Measurements from ENCODE around the gene SCO2.

GRCh38 chr22:50560034-50560433 is 34.6 kb upstream of the SCO2 start:
- TF ChIP-seq CTCF (optimal IDR thresholded peaks at IDR 0.05 in 1 of 3, IDR thresholded peaks at IDR 0.05 in 1 of 3, conservative IDR thresholded peaks at IDR 0.05 in 1 of 3; ENCODE audit: extremely low read depth in 1 of 3, insufficient read depth in 2 of 3, low read length in 3 of 3) (no peak), EZH2 (IDR thresholded peaks at IDR 0.05; ENCODE audit: low read length) (no peak)
